SIG-M5 (cell line): ENCODE results near the gene NINJ1.

Experiments
- DNase-seq: peaks from one replicate; lab custom pipeline; 2025; lab: John Stamatoyannopoulos, UW

The NINJ1 gene

DNA sequence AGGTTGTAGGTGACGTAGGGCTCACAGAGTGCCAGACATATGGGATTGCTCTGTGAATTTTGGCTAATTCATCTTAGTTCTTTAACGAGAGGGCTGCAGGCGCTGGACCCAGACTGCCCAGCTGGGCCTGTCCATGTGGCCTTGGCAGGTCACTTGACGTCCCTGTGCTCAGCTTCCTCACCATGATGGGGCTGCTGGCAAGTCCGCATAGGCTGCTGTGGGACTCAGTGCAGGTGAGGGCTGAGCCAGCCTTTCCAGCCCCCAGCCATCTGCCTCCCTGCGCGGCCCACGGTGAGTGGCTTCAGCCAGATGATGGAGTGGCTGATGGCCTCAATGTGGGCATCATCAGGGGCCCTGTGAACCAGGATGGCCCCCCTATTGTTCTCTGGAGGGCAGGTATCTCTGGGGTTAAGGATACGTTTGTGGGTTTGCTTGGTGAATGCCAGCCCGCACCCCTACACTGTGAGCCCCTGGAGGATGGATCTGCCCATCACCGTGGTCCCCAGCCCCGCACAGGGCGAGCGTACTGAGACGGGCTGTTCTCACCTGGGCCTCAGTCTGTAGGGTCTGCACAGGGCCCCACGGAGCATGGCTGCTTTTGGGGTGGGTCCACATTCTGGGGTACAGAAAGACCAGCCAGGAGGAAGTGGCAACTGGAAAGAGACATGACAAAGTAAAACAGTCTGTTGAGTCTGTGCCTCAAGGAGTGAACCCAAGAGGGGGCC is 34.3 kb downstream of the NINJ1 start:
- DNase-seq = no peak

DNA sequence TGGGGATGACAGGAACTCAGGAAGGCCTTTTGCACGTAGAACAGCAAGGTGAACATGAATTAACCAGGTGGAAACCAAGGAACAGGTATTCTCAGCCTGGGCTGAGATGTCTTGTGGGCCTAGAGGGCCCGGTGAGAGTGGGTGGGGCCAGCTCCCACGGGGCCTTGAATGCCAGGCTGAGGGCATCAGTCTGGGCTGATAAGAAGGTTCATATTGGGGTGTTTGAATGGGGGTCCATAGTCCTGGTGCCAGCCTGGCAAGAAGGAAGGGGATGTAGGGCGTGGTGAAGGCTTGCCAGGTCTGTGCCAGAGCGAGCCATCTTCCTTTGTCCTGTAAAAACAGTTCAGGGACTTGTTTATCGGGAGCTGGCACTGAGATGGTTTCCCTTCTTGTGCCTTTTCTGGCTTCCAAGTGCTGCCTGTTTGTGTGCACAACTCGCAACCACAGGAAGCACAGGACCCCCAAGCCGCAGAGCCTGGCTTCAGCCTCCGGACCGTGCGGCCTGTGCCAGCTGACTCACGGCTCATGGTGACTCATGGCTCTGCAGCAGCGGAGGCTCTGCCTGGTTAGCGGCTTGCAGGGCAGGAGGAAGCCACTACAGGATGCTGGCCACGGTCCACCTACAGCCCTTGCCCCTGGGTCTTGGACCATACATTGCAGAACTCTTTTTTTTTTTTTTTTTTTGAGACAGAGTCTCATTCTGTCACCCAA is 35.7 kb downstream of the NINJ1 start:
- DNase-seq = no peak

DNA sequence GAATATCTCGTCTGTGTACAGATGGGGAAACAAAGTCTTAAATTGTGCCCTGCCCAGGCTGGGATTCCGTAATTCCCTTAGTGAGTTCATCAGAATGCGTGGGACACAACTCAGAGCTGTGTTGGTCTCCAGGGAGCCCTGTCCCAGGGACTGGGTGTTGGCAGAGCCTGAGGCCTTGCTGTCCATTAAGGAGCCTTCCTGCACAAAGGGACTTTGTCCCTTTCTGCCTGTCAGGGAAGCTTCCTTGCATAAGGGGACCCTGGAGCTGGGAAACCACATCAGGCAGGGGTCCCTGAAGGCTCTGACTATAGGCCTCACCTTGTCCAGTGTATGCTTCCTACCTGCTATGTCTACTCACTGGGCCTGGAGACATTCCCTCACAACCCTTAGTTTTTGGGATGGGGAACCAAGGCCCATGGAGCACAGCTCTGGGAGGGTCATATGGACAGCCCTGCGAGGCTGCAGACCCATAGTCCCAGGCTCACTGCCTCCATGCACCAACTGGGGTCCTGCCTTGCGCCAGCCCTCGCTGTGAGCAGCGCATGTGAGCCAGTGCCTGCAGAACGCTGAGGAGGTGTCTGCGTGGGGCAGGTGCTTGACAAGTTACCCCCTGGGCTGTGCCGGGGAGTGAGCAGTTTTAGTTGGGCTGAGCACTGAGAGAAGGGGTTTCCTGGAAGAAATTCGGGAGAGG is 36.4 kb downstream of the NINJ1 start:
- DNase-seq = no peak

DNA sequence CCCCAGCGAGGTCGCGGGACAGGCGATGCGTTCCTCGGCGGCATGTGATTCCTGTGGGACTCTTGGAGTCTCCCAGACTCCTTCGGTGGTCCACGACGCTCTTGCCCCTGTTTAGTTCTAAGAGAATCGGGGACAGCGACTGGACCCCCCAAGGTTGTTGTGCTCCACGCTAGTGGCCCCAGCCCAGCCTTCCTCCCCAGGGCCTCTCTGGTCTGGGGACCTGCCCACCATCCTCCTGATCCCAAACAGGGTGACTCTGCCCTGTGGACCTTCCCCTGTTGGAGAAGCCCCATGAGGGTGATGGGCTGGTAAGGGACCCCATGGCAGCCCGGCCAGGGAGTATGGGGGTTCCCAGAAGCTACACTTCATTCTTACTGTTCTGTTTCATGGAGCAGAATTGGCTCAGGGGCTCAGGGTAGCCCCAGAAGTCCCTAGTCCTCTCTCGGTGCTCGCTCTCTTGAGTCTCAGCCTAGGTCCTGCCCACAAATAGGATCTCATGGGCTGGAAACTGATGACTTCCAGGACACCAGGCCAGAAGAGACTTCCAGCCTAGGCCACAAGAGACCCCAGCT is 37.2 kb downstream of the NINJ1 start:
- no peak for DNase-seq

DNA sequence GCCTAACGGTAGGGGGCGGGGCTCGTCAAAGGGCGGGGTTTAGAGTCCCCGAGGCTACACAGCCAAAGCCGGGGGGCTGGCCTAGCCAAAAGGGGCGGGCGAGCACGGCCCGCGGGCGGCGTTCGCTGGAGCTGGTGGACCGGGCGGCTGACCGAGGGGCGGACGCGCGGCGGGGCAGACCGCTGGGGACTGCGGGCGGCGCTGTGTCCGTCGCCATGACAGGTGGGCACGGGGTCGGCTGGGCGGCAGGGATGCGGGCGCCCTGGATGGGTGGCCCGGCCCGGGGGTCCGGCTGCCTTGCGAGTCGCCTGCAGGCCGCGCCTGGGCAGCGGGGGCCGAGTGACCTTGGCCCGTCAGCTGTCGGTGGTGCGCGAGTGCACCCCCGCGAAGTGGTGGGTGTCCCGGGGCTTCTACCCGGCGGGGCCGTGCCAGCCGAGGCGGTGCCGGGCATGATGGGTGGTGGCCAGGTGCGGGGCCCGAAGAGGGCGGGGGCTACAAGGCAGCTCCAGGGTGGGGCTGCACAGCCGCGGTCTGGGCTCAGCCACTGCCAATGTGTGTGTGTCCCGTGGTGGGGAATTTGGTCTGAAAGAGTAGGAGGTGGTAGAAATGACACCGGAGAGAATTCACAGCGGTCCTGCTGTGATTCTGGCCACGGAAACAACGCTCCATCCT is 37.8 kb downstream of the NINJ1 start, which contains the start of gene CARD19:
Gene CARD19 (plus strand): TSS at position 87 of the 672 bp plus-strand sequence. CDS start 129 bp downstream, at position 216.
- no peak for DNase-seq

DNA sequence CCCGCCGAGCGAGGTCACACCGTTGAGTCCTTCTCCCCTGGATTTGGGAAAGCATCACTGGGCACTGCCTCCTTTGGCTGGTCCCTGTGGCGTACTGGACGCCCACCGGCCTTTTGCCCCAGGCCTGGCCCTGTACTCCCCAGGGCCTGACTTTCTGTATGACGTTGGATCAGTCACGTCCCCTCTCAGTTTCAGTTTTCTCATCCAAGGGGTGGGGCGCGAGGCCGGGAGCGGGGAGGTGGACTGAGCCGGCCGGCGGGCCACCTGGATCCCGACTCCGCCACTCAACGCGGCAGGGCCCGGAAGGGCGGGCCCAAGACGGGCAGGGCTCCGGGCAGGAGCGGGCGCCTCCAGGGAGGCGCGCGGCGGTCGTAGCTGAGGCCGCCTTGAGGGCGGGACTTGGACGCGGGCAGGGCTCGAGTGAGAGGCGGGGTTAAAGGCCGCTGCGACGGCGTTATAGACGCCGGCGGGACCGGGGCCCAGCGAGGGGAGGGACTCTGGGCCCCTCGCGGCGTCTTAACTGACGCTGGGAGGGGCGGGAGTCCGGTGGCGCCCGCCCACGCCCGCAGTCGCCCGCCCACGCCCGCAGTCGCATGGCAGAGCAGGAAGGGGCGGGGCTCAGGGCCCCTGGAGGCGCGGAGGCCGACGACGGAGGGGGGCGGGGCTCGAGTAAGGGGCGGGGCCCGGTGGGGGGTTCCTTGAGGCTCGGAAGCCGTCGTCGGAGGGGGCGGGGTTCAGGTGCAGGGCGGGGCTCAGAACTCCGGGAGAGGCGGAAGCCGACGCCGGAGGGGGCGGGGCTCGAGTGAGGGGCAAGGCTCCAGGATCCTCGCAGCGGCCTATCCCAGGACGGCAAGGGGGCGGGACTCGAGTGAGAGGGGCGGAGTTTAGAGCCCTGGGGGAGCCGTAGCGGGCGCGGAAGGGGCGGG is 38.6 kb downstream of the NINJ1 start:
- peak; percentile 79 for DNase-seq

DNA sequence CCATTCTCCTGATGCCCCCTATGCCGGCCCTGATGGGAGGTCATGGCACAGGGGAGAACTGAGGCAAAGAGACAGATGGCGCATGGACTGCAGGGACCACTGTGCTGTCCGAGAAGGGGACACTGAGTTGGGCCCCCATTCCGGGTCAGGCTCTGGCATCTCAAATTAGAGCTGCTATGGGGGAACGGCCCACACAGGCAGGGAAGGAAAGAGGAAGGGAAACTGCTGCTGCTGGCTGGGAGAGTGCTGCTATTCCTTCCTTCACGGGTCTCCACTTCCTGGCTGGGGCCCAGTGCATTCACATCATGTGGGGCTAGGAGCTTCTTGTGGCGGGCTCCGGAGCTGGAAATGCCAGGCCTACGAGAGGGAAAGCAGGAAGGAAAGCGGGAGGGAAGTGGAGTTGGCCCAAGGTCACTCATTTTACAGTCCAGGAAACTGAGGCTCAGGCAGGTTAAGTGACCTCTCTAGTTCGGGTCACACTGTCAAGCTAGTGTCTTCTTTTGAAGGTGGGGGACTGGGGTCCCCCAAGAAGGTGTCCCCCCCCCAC is 39.3 kb downstream of the NINJ1 start:
- DNase-seq = peak; percentile 62

DNA sequence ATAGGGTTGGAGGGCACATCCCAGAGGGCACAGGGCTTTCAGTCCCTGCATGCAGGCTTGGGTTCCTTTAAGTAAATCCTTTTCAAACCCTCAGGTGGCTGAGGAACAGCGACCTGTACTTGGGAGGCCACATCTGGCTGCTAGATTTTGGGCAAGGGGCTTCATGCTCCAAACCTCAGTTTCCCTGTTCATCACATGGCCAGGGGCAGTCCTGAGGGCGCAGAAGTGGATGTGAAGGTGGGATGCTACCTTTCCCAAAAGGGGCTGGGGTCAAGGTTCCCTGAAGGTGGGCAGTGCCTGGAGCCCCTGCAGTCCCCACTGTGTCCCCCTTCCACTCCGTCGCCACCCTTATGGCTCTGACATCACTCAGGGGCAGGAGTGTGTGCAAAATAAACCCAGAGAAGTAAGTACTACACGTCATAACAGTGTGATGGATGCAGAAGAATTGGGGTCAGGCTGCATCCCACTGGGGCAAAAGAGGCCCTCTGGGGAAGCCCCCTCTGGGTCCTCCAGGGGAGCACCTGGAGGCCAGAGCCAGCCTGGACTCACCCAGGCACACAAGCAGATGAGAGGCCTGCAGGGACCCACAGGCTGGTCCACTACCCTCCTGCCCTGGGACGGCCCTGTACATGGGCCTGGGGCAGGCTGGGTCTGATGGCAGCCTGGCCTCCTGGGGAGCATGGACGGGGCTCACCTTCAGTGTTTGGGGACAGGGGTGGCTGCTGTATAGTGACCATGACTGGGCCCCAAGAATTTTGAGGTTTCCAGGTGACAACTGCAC is 40.0 kb downstream of the NINJ1 start:
- DNase-seq = no peak

DNA sequence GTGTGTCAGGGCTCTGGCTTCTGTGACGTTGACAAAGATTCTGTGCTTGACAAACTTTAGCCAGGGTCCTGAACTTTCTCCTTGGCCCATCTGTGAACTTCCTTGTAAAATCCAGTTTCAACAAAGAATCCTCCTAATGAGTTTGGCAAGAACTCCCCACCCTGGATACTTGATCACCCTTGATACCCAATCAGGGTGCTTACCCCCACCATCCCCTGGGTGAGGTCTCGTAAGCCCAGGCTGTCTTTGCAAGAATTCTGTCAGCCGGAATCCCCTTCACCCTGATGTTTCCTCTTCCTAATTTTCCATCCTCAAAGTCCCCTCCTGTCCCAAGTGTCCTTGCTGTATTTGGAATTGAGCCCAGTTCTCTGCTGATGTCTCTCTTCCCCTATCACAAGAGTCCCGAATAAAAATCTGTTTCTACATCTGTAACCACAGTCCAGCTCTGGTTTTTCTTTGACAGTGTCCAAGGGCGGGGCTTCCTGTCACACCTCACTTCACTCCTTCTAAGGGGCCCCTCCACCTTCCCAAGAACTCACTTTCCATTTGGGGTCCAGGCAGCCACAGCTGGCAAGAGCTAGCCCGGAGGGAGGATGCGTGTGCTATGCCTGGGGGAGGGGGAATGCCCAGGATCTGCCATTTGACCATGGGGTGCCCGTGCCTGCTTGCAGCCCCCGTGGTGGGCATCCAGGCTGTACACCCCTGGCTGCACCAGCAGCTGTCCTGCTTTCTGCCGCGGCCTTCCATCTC is 40.7 kb downstream of the NINJ1 start:
- DNase-seq = no peak

DNA sequence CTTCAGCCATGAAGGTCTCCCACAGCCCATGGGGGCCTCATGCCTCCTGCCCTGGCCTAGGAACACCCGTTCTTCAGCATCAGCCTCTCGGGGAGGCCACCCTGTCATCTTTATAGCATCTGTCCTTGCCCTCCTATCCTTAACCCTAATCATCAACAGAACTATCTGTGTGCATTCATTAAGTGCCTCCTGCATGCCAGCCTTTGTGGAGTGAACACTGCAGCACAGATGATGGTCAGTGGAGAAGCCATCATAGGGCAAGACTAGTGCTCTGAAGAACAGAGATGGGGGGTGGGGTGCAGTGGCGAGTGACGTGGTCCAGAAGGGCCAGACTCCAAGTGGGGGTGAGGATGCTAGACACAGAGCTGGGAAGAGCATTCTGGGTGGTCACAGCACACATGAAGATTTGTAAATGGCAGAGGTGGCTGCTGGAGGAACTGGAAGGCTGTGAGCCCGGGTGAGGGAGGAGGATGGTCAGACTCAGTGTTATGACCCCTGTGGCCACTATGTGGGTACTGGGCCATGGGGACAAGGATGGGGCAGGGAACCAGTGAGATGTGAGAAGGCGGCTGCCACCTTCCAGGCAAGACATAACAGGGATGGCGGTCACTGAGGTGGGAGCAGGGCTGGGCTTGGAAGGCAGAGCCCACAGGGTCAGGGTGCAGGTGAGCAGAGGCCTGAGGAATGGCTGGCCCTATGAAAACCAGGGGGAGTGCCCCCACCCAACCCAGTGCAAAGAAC is 41.6 kb downstream of the NINJ1 start:
- no peak for DNase-seq

DNA sequence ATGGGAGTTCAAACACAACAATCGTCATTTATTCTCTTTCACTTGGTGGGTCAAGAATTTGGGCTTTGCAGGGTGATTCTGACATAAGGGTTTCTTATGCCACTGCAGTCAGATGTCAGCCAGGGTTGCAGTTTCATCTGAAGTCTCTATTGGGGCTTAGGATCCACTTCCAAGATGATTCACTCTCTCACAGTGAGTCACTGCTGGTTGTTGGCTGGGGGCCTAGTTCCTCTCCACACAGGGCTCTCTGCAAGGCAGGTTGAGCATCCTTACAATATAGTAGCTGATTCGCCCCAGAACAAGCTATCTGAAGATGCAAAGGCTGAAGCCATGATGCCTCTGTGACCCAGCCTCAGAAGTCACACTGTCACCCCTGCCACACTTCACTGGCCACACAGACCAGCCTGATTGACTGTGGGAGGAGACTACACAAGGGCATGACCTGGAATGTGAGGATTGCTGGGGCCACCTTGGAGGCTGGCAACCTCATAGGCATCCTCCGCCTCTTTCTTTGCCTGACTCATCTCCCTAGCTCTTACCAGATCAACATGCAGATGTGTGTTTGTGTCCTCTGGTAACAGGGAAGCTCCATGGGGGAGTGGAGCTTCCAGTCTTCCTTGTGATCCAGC is 42.5 kb downstream of the NINJ1 start:
- DNase-seq = peak; percentile 30

DNA sequence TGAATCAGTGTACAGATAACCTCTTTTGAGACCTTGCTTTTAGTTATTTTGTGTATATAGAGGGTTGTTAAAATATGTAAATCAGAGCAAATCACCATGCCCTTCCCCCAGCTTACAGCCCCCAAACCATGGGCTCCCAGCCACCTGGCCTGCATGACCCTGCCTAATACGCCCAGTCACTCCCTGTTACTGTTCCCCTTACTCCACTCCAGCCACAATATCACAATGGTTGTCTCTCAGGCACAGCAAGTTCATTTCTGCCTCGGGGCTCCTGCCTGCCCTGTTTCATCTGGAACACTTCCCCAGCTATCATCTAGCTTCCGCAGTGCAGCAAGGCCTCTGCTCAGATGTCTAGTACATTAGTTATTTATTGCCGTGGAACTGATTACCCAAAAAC is 43.0 kb downstream of the NINJ1 start:
- DNase-seq = no peak

DNA sequence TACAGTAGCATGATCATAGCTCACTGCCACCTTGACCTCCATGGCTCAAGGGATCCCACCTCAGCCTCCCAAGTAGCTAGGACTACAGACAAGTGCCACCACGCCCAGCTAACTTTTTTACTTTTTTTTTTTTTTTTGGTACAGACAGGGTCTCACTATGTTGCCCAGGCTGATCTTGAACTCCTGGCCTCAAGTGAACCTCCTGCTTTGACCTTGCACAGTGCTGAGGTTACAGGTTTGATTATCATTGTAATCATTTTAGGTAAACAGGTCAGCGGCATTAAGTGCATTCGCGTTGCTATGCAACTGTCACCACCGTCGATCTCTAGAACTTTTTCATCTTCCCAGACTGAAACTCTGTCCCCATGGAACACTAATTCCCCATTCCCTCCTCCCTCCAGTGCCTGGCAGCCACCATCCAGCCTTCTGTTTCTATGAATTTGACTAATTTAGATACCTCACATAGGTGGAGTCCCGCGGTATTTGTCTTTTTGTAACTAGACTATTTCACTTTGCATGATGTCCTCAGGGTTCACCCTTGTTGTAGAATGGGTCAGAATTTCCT is 43.9 kb downstream of the NINJ1 start:
- no peak for DNase-seq

DNA sequence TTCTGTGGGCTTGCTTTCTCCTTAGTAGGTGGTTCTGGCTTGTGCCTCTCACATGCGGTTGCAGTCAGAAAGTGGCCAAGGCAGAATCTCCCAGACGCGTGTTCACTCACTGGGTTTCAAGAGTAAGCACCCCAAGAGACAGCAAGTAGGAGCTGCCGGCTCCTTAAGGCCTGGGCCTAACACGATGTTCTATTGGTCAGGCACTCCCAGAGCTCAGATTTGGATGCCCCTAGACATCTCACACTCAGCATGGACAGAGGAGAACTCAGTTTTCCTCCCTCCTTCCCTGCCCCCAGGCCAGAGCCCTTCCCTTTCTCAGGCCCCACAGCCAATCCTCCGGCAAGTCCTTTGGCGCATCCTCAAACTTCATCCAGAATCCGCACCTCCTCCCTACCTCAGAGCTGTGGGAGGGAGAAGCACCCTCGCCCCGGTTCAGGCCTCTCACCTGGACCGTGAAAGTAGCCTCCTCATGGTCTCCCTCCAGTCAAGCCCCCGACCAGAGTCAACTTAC is 44.5 kb downstream of the NINJ1 start:
- DNase-seq = no peak

DNA sequence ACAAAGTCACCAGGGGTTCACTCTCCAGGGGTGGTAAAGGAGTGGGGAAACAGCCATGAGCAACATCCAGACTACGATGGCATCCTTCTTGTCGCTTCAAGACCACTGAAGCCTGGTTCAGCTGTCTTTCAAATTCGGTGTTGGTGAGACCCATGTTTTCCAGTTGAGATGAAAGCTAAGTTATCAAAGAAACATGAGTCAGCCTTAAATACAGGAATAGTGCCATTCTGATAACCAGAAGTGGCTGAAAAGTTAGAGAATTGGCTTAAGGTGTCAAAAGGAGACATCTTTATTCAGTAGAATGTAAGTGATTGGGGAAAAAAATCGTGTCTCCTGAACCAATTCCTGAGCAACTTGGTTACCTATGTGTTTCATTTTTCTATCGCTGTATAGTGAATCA is 45.0 kb downstream of the NINJ1 start:
- DNase-seq = no peak

DNA sequence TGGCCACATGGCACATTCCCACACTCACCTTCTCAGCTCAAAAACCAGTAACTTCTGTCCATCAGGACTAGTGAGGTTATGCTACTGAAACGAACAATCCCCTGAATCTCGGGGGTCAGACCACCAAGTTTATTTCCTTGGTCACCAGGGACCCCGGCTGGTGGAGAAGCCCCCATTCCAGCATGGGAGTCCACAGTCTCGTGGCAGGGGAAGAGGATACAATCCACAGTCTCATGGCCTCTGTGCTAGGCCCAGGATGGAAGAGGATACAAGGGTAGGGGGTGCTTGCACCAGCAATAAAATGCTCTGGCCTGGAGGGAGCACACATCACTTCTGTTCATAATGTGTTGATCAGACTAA is 45.4 kb downstream of the NINJ1 start:
- DNase-seq = no peak

DNA sequence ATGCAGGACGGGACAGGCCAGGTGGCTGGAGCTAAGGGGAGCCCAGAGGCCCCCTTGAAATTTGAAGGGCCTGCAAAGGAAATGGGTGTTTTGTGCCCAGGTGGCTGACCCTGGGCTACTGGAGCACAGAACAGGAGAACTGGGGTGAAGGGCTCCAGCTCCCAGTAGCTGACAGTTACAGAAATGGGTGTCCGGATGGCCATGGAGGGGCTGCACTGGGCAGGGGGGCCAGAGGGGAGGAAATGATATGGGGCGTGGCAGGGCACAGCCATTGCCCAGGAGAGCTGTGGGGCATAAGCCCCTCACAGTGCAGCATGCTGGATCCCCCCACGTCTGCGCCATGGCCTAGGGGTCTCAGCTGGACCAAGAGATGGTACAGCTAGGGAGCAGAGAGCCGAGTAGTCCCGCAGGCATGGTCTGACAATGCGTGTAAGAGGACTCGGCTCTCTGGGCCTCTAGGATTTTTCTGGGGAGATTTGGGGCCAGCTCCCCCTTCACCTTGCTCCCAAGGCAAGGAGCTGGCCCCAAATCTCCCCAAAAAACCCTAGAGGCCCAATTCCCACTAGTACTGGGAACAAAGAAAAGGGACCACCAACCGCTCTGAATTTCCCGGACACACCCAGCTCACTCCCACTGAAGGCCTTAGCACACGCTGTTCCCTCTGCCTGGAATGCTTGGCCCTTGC is 45.9 kb downstream of the NINJ1 start:
- no peak for DNase-seq
